Measurements from ENCODE around the gene C16orf54.
"Not testable (repeated sequence)": the region's sequence is repeated elsewhere in the genome, so short reads cannot be mapped to it uniquely, and the experiment has no call there.

C16orf54 gene

DNA sequence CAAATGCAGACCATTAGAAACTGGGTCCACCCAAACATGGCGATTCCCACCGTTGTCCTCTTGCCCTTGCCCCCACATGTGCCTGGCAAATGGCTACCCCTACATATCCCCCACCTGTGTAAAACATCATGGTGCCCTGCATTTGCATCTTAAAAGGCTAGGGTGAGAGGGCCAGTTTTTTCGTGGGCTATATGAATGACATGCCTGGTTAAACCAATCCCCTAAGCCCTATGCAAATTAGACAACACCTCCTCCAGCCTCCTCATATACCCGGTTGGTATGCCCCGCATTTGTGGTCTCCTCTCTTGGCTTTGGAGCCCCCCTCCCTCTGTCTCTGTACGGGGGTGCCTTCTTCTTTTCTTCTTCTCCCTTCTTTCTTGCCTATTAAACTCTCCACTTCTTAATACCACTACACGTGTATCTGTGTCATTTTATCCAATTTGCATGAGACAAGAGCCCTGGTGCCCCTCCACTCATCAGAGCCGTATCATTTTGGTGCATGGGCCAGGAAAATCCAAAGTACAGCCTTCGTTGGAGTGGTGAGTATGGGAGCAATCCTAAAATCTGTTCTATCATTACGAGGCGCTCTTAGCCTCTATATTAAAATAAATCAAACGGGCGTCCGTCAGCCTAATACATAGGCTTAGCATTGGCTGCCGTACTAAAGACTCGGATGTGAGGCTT lies 36.7 kb downstream of the C16orf54 start:
- no peak for DNase-seq (ENCODE audit: low spot score)

GRCh38 chr16:29707160-29707559 lies 38.6 kb downstream of the C16orf54 start:
- DNase-seq (ENCODE audit: low spot score) = not testable (repeated sequence)

- no peak for DNase-seq (ENCODE audit: low spot score)
Observed at GRCh38 chr16:29705030-29705429, 40.8 kb downstream of the C16orf54 start.

DNA sequence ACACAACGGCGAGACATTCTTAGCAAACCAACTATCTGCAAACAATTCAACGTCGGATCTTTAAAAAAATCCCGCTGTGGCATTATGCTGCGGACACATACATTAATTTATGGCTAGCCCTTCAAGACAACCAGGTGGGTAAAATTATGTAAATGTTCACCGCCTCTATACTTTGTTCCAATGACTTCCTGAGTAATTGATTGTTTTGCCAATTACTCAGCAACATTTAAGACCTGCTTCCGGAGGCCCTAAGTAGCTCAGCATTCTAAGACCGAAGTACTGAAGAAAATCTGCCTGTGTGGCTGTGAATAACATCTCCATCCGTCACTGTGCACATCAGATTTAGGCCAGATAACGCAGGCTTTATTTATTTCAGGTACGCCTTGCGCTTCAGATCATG lies 43.5 kb downstream of the C16orf54 start:
- no peak for DNase-seq (ENCODE audit: low spot score)

DNA sequence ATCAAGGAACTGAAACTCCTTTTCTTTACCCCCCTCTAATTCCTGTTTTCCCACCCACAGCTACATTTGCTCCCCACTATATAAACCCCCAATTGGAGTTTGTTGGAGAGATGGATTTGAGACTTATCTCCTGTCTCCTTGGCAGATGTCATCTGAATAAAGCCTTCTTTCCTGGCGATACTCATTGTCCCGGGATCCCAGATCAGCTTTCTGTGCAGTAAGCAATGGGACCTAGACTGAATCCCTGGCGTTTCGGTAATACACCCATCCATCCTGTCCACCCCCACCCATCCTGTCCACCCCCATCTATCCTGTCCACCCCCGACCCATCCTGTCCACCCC lies 44.6 kb downstream of the C16orf54 start:
- DNase-seq (ENCODE audit: low spot score) = peak; percentile 29

DNA sequence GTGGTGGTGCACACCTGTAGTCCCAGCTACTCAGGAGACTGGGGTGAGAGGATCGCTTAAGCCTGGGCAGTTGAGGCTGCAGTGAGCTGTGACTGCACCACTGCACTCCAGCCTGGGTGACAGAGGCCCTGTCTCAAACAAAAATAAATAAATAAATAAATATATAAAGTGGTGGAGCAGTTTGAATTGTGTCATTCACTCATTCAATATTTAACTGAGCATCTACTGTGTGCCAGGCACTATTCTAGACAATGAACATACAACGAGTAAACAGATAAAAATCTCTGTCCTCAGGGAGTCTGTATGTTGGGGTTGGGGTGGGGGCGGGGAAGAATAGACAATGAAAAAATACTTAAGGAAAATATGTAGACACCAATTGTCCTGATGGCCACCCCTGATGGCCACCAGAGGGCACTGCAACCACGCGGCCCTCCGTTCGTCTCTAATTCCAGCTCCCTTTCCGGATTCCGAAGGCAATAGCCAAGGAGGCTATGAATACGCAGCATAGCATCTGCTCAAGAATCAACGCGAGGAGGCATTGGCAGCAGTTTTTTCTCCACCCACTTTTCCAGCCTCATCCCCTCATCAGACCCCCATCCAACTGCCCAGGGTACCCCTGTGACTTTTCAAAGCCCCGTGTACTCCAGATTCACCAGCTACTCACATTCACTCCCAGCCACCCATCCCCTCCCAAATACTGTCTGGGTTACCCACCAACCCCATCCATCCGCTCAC lies 45.4 kb downstream of the C16orf54 start:
- peak; percentile 86 for DNase-seq (ENCODE audit: low spot score)

DNA sequence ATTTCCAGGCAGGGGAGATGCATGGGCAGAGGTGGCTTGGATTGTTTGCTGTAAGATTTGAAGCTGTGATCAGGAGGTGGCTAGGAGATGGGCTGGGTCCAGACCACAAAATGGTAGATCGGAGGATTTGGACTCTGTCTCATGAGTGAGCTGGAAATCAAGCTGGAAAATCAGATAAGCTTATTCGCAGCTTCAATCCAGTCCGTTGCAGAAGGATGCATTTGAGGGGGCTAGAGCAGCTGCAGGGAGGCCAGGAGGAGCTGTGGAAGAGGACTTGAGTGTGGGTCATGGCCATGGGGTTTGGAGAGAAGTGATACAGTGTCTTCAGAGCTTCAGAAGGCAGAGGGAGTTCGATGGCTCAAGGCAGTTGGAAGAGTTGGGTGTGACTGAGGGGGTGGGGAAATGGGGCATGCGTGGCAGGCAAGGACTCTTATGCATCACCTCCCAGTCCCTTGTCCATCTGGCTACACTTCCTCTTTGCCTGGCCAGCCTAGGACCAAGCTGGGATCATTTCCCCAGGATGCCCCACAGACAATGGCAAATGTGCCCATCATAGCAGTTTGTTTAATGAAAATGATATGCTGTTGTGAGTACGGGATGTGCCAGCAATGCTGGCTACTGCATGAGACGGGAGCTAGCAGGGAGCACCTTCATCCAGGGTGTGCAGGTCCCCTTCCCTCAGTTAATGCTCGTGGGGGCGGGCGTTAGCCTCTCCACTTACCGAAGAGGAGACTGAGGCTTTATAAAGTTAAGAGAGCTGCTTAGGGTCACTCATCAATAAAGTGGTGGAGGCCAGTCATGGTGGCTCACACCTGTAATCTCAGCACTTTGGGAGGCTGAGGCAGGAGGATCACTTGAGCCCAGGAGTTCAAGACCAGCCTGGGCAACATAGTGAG lies 46.2 kb downstream of the C16orf54 start:
- no peak for DNase-seq (ENCODE audit: low spot score)

- DNase-seq (ENCODE audit: low spot score) = no peak
Observed at GRCh38 chr16:29698484-29699323, 47.1 kb downstream of the C16orf54 start.

DNA sequence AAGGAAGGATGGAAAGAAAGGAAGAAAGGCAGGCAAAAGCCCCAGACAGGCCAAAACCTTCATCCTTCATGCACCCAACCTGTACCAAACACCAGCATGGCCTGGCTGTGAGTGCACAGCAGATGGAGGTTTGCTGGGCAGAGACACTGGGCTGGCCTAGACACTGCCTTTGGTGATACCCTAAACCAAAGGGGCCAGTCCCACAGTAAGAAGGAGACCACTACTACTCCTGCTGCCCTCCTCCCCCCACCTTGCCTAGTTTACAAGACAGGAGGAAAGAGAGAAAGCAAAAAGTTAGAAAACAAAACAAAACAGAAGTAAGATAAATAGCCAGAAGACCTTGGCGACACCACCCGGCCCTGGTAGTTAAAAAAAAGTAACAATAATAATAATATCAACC lies 47.7 kb downstream of the C16orf54 start:
- no peak for DNase-seq (ENCODE audit: low spot score)

DNA sequence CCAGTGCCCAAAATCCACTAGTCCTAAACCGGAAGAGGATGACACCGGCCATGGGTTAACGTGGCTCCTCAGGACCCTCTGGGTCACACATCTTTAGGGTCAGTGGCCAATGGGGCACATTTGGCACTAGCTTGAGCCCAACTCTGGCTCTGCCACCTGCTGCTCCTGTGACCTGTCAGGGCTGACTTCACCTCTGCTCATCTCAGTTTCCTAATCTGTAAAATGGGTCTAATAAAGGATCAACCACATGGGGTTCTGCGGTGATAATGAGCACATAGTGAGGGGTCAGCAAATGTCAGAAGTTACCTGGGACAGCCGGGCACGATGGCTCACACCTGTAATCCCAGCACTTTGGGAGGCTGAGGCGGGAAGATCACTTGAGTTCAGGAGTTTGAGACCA lies 48.4 kb downstream of the C16orf54 start:
- no peak for DNase-seq (ENCODE audit: low spot score)

DNA sequence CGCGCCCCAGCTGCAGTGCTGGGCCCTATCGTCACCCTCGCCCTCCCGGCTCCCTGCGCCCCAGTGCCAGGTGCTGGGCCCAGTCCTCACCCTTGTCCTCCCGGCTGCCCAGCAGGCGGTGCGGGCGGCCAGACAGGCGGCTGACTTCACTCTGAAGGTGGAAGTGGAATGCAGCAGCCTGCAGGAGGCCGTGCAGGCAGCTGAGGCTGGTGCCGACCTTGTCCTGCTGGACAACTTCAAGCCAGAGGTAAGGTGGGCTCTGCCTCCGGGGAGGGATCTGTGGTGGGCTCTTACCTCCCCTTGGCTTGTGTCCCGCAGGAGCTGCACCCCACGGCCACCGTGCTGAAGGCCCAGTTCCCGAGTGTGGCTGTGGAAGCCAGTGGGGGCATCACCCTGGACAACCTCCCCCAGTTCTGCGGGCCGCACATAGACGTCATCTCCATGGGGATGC lies 48.9 kb downstream of the C16orf54 start:
- DNase-seq (ENCODE audit: low spot score) = no peak

GRCh38 chr16:29695675-29696074 lies 50.1 kb downstream of the C16orf54 start:
- DNase-seq (ENCODE audit: low spot score) = not testable (repeated sequence)

DNA sequence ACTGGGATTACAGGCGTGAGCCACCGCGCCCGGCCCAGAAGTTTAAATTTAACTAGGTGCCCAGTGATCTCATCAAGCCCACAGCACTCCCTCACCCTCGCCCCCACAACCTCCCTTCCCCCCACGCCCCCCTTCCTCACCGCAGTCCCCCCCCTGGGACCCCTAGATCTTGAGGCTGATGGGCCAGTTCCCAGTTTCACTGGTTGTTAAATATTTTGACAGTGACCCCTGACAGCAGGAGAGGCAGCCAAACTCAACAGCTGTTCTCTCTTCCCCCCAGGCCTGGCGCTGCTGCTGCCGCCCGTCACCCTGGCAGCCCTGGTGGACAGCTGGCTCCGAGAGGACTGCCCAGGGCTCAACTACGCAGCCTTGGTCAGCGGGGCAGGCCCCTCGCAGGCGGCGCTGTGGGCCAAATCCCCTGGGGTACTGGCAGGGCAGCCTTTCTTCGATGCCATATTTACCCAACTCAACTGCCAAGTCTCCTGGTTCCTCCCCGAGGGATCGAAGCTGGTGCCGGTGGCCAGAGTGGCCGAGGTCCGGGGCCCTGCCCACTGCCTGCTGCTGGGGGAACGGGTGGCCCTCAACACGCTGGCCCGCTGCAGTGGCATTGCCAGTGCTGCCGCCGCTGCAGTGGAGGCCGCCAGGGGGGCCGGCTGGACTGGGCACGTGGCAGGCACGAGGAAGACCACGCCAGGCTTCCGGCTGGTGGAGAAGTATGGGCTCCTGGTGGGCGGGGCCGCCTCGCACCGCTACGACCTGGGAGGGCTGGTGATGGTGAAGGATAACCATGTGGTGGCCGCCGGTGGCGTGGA lies 51.2 kb downstream of the C16orf54 start:
- peak; percentile 27 for DNase-seq (ENCODE audit: low spot score)

DNA sequence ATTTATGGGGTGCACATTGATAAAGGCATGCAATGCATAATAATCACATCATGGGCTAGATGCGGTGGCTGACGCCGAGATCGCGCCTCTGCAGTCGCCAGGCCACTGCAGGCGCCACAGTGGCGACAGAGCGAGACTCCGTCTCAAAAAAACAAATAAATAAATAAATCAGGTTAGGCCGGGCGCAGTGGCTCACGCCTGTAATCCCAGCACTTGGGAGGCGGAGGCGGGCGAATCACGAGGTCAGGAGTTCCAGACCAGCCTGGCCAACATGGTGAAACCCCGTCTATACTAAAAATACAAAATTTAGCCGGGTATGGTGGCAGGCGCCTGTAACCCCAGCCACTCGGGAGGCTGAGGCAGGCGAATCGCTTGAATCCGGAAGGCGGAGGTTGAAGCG lies 53.2 kb downstream of the C16orf54 start:
- not testable (repeated sequence) for DNase-seq (ENCODE audit: low spot score)
